GM23248 (cell line): ENCODE measurements around the gene SLIT3.

ENCODE experiments used
- EZH2 ChIP-seq: fragments of 200-600 bp; sonication (generic); IDR thresholded peaks from 2 replicates; pipeline ENCODE4 v1.6.1; 2018; ENCODE audit warnings: antibody characterized with exemption, mild to moderate bottlenecking; ENCODE audit not compliant: insufficient read depth, poor library complexity, severe bottlenecking
- EZH2phosphoT487 ChIP-seq: fragments of 200-600 bp; sonication (generic); IDR thresholded peaks from 2 replicates; pipeline ENCODE4 v1.6.1; 2018; ENCODE audit warnings: antibody characterized with exemption, moderate library complexity, mild to moderate bottlenecking, low read depth; ENCODE audit not compliant: insufficient read depth

DNA sequence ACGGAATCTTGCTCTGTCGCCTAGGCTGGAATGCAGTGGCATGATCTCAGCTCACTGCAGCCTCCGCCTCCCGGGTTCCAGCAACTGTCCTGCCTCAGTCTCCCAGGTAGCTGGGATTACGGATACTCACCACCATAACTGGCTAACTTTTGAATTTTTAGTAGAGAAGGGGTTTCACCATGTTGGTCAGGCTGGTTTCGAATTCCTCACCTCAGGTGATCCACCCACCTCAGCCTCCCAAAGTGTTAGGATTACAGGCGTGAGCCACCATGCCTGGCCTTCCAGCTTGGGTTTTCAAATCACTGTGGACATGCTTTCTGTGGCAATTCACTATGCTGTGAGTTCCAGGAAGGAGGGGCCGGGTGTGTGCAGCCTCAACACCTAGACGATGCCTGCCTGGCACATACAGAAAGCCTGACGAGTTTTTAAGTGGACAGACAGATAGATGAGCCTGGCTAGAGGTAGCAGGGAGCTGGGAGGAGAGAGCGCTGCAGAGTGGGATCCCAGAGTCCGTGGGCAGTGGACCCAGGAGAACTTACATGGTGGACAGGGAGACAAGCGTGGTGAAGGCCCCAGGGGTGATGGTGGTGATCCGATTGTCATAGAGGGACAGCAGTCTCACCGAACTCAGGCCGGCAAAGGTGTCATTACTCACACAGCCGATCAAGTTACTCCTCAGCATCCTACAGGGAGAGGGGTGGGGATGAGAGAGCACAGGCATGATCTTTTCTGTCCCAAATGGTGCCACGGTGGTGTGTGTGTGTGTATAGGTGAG lies 548.3 kb downstream of the SLIT3 start:
- TF ChIP-seq EZH2phosphoT487 (no peak), EZH2 (no peak)
